ENCODE data around the gene TRDN.

GRCh38 chr6:123480986-123481385, 155.8 kb downstream of the TRDN start:
- TF ChIP-seq CTCF (IDR thresholded peaks at IDR 0.05; ENCODE audit: low read depth, low read length, poor library complexity, severe bottlenecking) (no peak), EZH2phosphoT487 (IDR thresholded peaks at IDR 0.05; ENCODE audit: borderline replicate concordance, low read length) (no peak)

Measured in DOHH2 (cell line).